Lower lobe of right lung (tissue), 2 donors: ENCODE results near the gene CACNG7. TPM values are rescaled to one million over a fixed set of nuclear protein-coding genes. Genes with fewer than 3 reads are reported as not detected.
"Not testable (repeated sequence)": the region's sequence is repeated elsewhere in the genome, so short reads cannot be mapped to it uniquely, and the experiment has no call there.

ENCODE experiments used
- ATAC-seq, 2 donors: fragments of 200-7000 bp; cut with Tn5 transposase; one replicate each; pipeline ENCODE4 v1.9.1; 2020 to 2022; ENCODE audit warnings: mild to moderate bottlenecking in 2 of 2, moderate library complexity in 2 of 2
- DNase-seq: peaks from one replicate; pipeline ENCODE4 v3.0.0-alpha.2; 2020
- H3K27ac ChIP-seq: fragments of 200-600 bp; one replicate; pipeline ENCODE4 v1.8.0; 2022
- H3K27me3 ChIP-seq: fragments of 200-600 bp; one replicate; pipeline ENCODE4 v1.8.0; 2022; ENCODE audit warnings: low read depth
- H3K36me3 ChIP-seq: fragments of 200-600 bp; one replicate; pipeline ENCODE4 v1.8.0; 2022; ENCODE audit warnings: mild to moderate bottlenecking
- H3K4me1 ChIP-seq: fragments of 200-600 bp; one replicate; pipeline ENCODE4 v1.8.0; 2022
- H3K4me3 ChIP-seq: fragments of 200-600 bp; one replicate; pipeline ENCODE4 v1.8.0; 2022; ENCODE audit warnings: mild to moderate bottlenecking
- H3K9me3 ChIP-seq: fragments of 200-600 bp; one replicate; pipeline ENCODE4 v1.8.0; 2022
- intact Hi-C: fragments of 100-400 bp; cut with DNase I; formaldehyde crosslinking; loops from one replicate; pipeline ENCODE4 v1.11.0; 2022
- total RNA-seq: library from RNA; stranded (reverse); fragmentation: NEBNext Ultra II Directional; extraction: Animal tissue kit (Norgen Biotek cat#: 25700); gene quantifications from one replicate; pipeline ENCODE4 v1.2.1, GENCODE V29; 2021
- TF ChIP-seq, protein P1 (sequence below): fragments of 200-600 bp; IDR thresholded peaks from one replicate; pipeline ENCODE4 v1.8.0; 2022; ENCODE audit warnings: antibody characterized with exemption, mild to moderate bottlenecking
- donor health status: DM: no; HTN: yes; CAD: no; lungs with severe emphysema.

Gene CACNG7
- total RNA-seq, 1 donor from 2014 or later: not detected

- DNase-seq (no peak), ATAC-seq (no peak)
- TF ChIP-seq, protein P1, sequence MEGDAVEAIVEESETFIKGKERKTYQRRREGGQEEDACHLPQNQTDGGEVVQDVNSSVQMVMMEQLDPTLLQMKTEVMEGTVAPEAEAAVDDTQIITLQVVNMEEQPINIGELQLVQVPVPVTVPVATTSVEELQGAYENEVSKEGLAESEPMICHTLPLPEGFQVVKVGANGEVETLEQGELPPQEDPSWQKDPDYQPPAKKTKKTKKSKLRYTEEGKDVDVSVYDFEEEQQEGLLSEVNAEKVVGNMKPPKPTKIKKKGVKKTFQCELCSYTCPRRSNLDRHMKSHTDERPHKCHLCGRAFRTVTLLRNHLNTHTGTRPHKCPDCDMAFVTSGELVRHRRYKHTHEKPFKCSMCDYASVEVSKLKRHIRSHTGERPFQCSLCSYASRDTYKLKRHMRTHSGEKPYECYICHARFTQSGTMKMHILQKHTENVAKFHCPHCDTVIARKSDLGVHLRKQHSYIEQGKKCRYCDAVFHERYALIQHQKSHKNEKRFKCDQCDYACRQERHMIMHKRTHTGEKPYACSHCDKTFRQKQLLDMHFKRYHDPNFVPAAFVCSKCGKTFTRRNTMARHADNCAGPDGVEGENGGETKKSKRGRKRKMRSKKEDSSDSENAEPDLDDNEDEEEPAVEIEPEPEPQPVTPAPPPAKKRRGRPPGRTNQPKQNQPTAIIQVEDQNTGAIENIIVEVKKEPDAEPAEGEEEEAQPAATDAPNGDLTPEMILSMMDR: no peak
- peaks cover 46% of the 10 kb centered on the region for H3K27me3 ChIP-seq
- intact Hi-C loops: no loop called here
- no peak overlapping the region for H3K4me3 ChIP-seq
- H3K36me3 ChIP-seq: no peaks in the 10 kb centered on the region
- no peak overlapping the region for H3K27ac ChIP-seq
- H3K4me1 ChIP-seq: no peaks in the 10 kb centered on the region
- H3K9me3 ChIP-seq: no peaks in the 10 kb centered on the region
These were observed 35.9 kb downstream of the CACNG7 start for GRCh38 chr19:53944933-53945332.

DNA sequence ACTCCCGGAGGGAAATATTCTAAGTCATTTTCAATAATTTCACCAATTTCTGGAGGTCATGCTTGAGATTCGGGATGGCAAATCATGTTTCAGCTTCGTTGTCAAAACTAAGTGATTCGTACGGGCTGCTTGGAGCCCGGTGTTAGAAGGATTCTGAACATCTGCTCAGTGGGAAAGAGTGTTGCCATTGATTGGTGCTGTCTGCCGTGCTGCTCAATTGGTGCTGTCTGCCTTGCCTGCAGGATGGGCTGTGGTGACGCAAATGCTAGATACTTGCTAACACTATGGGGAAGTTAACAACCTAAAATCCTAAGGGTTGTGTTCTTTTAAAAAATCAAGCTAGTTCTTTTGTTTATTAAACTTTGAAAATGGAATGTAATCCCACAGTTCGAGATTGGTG is 36.4 kb downstream of the CACNG7 start:
- Histone ChIP-seq H3K27ac (no peak overlapping the region), H3K4me1 (no peaks in the 10 kb centered on the region), H3K4me3 (no peak overlapping the region), H3K36me3 (no peaks in the 10 kb centered on the region), H3K27me3 (peaks cover 46% of the 10 kb centered on the region), H3K9me3 (no peaks in the 10 kb centered on the region)
- ATAC-seq: no peak
- no peak for DNase-seq
- intact Hi-C loops: no loop called here
- TF ChIP-seq, protein P1: no peak

DNA sequence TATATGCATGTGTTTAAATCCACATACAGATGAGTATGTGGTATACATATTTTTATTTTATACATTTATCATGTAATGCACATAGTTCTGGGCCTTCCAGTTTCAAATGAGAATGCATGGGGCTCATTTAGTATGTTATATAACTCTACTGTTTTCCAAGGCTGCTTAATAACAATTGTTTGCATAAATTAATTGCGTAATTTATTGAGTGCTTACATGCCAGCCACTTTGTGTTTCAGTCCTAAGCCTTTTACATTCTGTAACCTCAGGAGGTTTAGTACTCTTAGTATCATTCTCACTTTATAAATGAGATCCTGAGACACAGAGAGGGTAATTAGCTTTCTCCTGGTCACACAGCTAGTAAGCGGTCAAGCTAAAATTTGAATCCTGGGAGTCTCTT is 36.9 kb downstream of the CACNG7 start:
- TF ChIP-seq, protein P1: no peak
- intact Hi-C loops: no loop called here
- Histone ChIP-seq H3K27me3 (peaks cover 45% of the 10 kb centered on the region), H3K27ac (no peak overlapping the region), H3K4me3 (no peak overlapping the region), H3K4me1 (no peaks in the 10 kb centered on the region), H3K9me3 (no peaks in the 10 kb centered on the region), H3K36me3 (no peaks in the 10 kb centered on the region)
- ATAC-seq: no peak
- no peak for DNase-seq

GRCh38 chr19:53947624-53948023 is 38.5 kb downstream of the CACNG7 start:
- H3K27me3 ChIP-seq: peaks cover 43% of the 10 kb centered on the region
- no peak for DNase-seq

GRCh38 chr19:53948611-53949010 is 39.5 kb downstream of the CACNG7 start:
- H3K27me3 ChIP-seq: peaks cover 42% of the 10 kb centered on the region
- H3K4me3 ChIP-seq, H3K27ac ChIP-seq, ATAC-seq, H3K9me3 ChIP-seq, H3K4me1 ChIP-seq, H3K36me3 ChIP-seq, DNase-seq, intact Hi-C loops: not testable (repeated sequence)

More at GRCh38 chr19:53947624-53948023, 38.5 kb downstream of the CACNG7 start:
- TF ChIP-seq, protein P1: no peak
- Histone ChIP-seq H3K27ac (no peak overlapping the region), H3K36me3 (no peaks in the 10 kb centered on the region), H3K4me1 (no peaks in the 10 kb centered on the region), H3K4me3 (no peak overlapping the region), H3K9me3 (no peaks in the 10 kb centered on the region)
- intact Hi-C loops: no loop called here
- no peak for ATAC-seq

DNA sequence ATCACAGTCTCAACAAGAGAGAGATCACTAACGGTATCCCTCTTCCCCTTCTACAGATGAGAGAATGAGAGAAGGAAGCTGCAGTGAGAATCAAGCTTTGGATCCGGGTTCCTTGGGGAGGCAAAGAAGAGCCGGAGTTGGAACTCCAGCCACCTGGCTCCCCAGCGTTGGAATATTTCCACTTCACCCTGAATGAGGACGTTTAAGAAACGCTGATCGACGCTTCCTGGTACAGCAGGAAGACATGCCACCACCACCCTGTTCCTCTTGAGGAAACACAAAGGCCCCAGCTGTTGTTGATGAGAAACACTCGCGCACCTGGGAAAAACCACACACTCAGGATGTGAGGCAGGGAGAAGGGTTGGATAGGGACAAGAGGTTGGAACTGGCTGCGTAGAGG is 42.4 kb downstream of the CACNG7 start:
- DNase-seq (no peak), ATAC-seq (no peak)
- peaks cover 36% of the 10 kb centered on the region for H3K27me3 ChIP-seq
- H3K4me1 ChIP-seq: no peaks in the 10 kb centered on the region
- no peaks in the 10 kb centered on the region for H3K36me3 ChIP-seq
- TF ChIP-seq, protein P1: no peak
- no peak overlapping the region for H3K4me3 ChIP-seq
- H3K9me3 ChIP-seq: no peaks in the 10 kb centered on the region
- H3K27ac ChIP-seq: no peak overlapping the region
- intact Hi-C loops: no loop called here
